ENCODE measurements around the gene SLC2A1.

- TF ChIP-seq CTCF (IDR thresholded peaks at IDR 0.05; ENCODE audit: low read depth, low read length, poor library complexity, severe bottlenecking), result no peak
- TF ChIP-seq EZH2phosphoT487 (IDR thresholded peaks at IDR 0.05; ENCODE audit: borderline replicate concordance, low read length), result no peak
Measured at GRCh38 chr1:42993502-42994136, 35.0 kb upstream of the SLC2A1 start.

Measured in DOHH2 (cell line).